ENCODE data around the gene EHD2. TPM values are rescaled to one million over a fixed set of nuclear protein-coding genes. Genes with fewer than 3 reads are reported as not detected.
A peak's percentile ranks its signal among the peaks of the same experiment; 100 is the strongest.
"Not testable (repeated sequence)": the region's sequence is repeated elsewhere in the genome, so short reads cannot be mapped to it uniquely, and the experiment has no call there.

The EHD2 gene
- polyA plus RNA-seq, 5 donors: 79.9 to 160 (median 107) TPM

GRCh38 chr19:47707135-47707925 is 5.9 kb upstream of the EHD2 start:
- peak in 1 of 2 donors; percentile 33 for DNase-seq

GRCh38 chr19:47711652-47712242 is 1.5 kb upstream of the EHD2 start:
- no peak for DNase-seq

GRCh38 chr19:47714339-47714738 is 1.1 kb downstream of the EHD2 start:
- DNase-seq: no peak

DNA sequence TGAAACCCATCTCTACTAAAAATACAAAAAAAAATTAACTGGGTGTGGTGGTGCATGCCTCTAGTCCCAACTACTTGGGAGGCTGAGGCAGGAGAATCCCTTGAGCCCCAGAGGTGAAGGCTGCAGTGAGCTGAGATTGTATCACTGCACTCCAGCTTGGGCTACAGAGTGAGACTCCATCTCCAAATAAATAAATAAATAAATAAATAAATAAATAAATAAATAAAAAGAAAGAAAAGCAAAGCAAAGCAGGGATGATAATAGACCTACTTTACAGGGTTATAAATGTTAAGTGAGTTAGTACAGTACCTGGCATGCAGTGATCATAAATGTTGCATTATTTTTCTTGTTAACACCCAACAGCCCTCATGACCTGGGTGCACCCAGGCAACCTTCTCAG is 1.6 kb downstream of the EHD2 start:
- DNase-seq: not testable (repeated sequence)

DNA sequence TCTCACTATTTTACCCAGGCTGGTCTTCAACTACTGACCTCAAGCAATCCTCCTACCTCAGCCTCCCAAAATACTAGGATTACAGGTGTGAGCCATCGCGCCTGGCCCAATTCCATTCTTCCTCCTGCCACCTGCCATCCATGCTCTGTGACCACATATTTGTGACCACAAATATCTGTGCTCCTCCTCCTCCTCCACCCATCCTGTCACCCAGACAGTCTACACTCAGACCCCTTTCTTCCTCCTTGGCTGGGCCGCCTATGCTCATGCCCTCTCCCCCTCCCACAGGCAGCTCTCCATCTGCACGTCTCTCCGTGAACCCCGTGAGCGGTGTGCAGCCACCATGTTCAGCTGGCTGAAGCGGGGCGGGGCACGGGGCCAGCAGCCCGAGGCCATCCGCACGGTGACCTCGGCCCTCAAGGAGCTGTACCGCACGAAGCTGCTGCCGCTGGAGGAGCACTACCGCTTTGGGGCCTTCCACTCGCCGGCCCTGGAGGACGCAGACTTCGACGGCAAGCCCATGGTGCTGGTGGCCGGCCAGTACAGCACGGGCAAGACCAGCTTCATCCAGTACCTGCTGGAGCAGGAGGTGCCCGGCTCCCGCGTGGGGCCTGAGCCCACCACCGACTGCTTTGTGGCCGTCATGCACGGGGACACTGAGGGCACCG is 3.2 kb downstream of the EHD2 start:
- DNase-seq: no peak

GRCh38 chr19:47718415-47719046 is 5.3 kb downstream of the EHD2 start:
- DNase-seq: not testable (repeated sequence)

DNA sequence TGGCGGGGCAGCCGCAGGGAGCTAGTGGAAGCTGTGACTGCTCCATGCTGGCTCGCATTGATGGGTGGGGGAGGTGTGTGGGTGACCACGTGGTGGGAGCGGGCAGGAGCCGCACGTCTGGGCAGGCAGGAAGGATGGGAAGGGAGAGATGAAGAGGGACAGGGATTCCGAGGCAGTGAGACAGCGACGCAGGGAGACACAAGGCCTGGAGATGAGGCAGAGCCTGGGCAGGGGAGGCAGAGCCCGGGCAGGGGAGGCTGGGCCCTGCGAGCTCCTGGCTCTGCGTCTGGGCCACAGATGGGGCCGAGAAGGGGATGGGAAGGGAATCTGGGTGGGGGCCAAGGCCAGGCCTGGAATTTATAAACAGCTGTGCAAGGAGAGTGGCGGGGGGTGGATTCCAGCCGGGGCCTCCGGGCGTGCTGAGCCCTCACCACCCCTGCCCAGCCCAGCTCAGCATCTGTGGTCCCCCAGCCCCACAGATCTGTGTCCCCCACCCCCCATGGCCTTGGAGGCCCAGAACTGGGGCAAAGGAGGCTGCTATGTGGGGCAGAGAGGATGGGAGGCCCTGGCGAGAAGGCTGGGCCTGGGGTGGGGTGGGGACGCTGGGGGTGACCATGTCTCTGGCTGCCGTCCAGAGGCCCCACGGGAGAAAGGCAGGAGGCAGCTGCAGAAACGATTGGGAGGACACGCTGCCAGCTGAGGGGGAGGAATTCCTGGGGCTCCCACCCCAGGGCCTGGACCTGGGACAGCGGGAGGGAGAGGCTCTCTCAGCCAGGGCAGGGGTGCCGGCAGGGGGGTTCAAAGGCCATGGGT is 6.0 kb downstream of the EHD2 start:
- DNase-seq: peak; percentile 95

DNA sequence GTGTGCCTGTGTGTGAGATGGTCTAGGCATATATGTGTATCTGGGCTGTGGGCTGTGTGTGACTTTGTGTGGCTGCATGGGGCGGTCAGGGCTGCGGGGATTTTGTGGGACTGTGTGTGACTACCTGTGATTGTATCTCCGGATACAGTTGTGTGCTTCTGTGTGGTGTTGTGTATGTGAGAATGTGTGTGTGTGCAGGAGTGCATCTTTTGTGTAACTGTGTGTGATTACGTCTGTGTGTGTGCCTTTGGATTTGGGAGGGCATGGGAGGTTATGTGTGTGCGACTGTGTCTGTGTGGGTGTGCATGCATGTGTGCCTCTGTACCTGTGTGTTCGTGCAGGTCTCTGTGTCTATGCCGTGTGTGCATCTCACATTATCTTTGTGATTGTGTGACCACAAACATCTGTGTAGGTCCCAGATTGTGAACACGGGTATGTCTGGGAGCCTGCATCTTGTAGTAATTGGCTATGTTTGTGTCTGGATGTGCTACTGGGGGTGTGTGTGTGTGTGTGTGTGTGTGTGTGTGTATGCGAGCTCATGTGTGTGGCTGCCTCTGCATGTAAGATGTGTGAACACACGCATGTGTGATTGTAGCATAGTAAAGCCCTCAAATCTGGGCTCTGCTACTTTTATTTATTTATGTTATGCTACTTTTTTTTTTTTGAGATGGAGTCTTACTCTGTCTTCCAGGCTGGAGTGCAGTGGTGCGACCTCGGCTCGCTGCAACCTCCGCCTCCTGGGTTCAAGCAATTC is 7.6 kb downstream of the EHD2 start:
- no peak for DNase-seq

- DNase-seq: peak; percentile 52 to 61
These were observed 10.3 kb downstream of the EHD2 start for GRCh38 chr19:47723581-47723940.

DNA sequence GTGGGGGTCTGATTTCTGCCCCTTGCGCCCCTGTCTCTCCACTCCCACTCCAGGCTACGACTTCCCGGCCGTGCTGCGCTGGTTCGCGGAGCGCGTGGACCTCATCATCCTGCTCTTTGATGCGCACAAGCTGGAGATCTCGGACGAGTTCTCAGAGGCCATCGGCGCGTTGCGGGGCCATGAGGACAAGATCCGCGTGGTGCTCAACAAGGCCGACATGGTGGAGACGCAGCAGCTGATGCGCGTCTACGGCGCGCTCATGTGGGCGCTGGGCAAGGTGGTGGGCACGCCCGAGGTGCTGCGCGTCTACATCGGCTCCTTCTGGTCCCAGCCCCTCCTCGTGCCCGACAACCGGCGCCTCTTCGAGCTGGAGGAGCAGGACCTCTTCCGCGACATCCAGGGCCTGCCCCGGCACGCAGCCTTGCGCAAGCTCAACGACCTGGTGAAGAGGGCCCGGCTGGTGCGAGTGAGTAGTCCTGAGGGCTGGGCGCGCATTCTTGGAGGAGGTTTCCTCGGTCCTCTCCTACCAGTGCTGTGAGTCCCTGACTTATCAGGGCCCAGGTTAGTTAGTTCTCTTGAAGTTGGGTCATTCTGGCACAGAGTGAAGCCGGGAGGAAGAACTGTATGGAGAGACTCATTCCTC is 12.7 kb downstream of the EHD2 start:
- no peak for DNase-seq

DNA sequence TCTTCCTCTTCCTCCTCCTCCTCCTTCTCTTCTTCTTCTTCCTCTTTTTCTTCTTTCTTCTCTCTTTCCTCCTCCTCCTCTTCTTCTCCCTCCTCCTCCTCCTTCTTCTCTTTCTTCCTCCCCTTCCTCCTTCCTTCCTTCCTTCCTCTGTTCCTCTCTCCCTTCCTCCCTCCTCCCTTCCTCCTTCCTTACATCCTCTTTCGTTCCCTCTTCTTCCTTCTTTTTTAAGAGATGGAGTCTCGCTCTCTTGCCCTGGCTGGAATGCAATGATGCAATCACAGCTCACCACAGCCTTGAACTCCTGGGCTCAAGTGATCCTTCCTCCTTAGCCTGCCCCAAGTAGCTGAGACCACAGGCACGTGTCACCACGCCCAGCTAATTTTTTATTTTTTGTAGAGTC is 13.2 kb downstream of the EHD2 start:
- no peak for DNase-seq

GRCh38 chr19:47728295-47728694 is 15.1 kb downstream of the EHD2 start:
- not testable (repeated sequence) for DNase-seq

DNA sequence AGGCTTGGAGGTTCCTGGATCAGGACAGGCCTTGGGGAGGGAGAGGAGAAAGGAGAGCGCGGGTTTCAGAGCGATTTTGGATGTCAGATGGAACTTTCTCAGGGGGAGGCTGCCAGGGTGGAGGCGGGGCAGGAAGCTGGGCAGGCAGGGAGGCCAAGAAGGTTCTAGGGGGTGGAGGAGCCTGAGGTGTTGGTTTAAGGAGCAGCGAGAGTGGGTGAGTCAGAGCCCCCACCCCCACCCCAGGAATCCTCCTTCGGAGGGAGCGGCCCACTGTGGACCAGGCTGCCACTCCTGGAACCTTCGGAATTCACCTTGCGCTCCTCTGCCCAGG is 16.2 kb downstream of the EHD2 start:
- peak in 1 of 2 donors; percentile 57 for DNase-seq

GRCh38 chr19:47729799-47730520 is 16.7 kb downstream of the EHD2 start:
- peak in 1 of 2 donors; percentile 53 for DNase-seq

- no peak for DNase-seq
These were observed 17.3 kb downstream of the EHD2 start for GRCh38 chr19:47730521-47730889.

DNA sequence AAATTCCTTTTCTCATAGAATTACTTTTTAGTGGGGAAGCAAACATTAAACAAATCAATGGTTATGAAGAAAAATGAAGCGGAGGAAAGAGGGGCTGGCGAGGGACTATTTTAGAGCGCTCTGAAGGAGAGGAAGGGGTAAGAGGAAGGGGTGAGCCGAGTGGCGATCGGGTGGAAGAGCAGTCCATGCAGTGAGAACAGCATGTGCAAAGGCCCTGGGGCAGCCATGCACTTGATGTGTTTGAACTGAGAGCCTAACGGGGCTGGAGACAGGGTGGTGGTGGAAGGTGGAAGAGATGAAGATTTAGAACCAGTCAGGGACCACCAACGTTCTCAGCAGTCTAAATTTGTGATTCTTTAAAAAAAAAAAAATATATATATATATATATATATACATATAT is 17.7 kb downstream of the EHD2 start:
- no peak for DNase-seq

- DNase-seq: no peak
These were observed 21.9 kb downstream of the EHD2 start for GRCh38 chr19:47735131-47735530.

- DNase-seq: no peak
These were observed 27.8 kb downstream of the EHD2 start for GRCh38 chr19:47740866-47741519.

DNA sequence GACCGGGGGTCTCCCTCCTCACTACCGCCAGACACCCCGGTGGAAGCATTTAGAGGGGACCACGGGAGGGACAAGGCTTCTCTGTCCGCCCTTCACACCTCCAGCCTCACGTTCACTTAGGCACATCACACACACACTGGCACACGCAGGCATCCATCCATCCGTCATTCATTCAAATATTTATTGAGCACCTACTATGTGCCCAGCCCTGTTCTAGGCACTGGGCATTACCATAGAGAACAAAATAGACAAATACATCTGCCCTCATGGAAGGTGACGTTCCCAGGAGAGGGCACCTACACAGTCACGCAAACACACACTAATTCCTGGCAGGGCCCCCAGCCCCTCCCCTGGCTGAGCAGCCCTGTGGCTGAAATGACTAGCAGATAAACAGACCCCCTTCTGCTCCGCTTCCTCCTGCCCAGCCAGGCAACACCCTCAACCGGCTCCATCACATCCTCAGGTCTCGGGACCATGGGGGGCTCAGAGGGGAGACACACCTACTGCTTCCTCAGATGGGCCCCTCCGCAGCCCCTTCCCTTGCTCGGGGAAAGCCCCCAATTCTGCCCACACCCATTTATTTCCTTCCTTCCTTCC is 28.4 kb downstream of the EHD2 start:
- no peak for DNase-seq
